ENCODE results near the gene ARHGAP19.

Gene ARHGAP19

DNA sequence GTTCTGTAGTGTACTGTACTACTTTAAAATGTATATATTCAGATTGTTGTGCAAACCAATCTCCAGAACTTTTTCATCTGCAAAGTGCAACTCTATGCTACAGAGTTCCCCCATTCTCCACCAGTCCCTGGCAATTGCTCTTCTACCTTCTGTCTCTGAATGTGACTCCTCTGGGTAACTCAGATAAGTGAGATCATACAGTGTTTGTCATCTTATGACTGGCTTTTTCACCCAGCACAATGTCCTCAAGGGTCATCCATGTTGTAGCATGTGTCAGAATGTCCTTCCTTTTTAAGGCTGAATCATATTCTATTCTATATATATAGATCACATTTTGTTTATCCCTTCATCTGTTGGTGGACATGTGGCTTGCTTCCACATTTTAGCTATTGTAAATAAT lies 117.5 kb downstream of the ARHGAP19 start:
- no peak overlapping the region for H3K4me2 ChIP-seq
- no peak for TF ChIP-seq Cebpa-rat (IDR thresholded peaks at IDR 0.05)
- H3K27me3 ChIP-seq, result peaks cover 3 to 39% (median 16%) of the 10 kb centered on the region in 11 experiments; a peak in 15 of 22 replicates
- no peak overlapping the region for H3K9ac ChIP-seq
- H3K4me3 ChIP-seq, result no peak overlapping the region
- no peaks in the 10 kb centered on the region for H3K9me3 ChIP-seq (replicated peaks in 1 of 11)
- H3K4me1 ChIP-seq, result peaks cover 10 to 20% (median 15%) of the 10 kb centered on the region in 10 experiments; a peak in 18 of 20 replicates
- H3K36me3 ChIP-seq, result no peaks in the 10 kb centered on the region
- H3K27ac ChIP-seq, result no peak overlapping the region
- H4K20me1 ChIP-seq, result peaks cover 0 to 3% (median 0%) of the 10 kb centered on the region in 11 experiments; a peak in 4 of 22 replicates

DNA sequence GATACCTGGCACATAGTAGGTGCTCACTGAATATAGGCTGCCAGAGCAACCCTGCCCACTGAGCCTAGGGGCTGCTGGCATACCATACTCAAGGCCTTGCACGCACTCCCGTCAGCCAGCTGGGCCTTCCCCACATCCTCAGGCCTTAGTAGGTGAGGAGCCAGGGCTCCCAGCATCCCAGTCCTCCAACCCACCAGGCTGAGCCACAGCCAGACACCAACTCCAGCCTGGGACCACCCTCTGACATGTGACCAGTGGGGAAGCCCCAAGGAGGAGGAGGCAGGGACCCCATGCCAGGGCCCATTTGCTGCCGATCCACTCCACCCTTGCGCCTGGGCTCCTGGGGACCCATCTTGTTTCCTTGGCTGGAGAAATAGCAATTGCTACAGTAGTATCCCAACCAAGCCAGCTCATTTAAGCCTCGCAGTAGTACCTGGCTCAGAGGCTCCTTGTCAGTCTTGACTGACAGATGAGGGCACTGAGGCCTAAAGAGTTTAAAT lies 118.1 kb downstream of the ARHGAP19 start:
- H3K27ac ChIP-seq, result no peak overlapping the region
- no peak for TF ChIP-seq Cebpa-rat (IDR thresholded peaks at IDR 0.05)
- no peak overlapping the region for H3K4me3 ChIP-seq
- H3K4me1 ChIP-seq, result peaks cover 10 to 24% (median 15%) of the 10 kb centered on the region in 10 experiments; a peak in 18 of 20 replicates
- H3K9ac ChIP-seq, result no peak overlapping the region
- no peak overlapping the region for H3K4me2 ChIP-seq
- H4K20me1 ChIP-seq, result peaks cover 0 to 3% (median 0%) of the 10 kb centered on the region in 11 experiments; a peak in 4 of 22 replicates
- peaks cover 1 to 33% (median 10%) of the 10 kb centered on the region in 11 experiments; a peak in 14 of 22 replicates for H3K27me3 ChIP-seq
- H3K9me3 ChIP-seq (replicated peaks in 1 of 11), result no peaks in the 10 kb centered on the region
- H3K36me3 ChIP-seq, result no peaks in the 10 kb centered on the region

DNA sequence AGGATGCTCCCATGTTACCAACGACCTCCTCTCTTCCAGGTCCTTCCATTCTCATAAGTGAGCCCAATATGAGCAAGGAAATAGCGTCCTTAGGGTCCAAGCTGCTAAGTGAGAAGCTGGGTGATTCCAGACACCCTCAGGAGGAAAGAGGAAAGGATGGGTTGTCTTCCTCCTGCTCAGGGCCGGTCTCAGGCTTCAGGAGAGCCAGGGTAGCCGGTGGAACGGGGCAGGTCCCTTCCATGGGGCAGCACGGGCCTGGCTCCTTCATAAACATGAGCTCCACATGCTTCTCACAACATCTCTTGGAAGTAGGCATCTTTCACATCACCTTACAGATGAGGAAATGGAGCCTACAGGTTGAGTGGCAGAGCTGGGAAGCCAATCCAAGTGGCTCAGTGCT lies 119.4 kb downstream of the ARHGAP19 start:
- no peaks in the 10 kb centered on the region for H3K36me3 ChIP-seq
- H4K20me1 ChIP-seq, result peaks cover 0 to 3% (median 0%) of the 10 kb centered on the region in 11 experiments; a peak in 4 of 22 replicates
- peaks cover 10 to 24% (median 15%) of the 10 kb centered on the region in 10 experiments; a peak in 18 of 20 replicates for H3K4me1 ChIP-seq
- H3K9me3 ChIP-seq (replicated peaks in 1 of 11), result no peaks in the 10 kb centered on the region
- H3K9ac ChIP-seq, result no peak overlapping the region
- peaks cover 0 to 20% (median 2%) of the 10 kb centered on the region in 11 experiments; a peak in 7 of 22 replicates for H3K27me3 ChIP-seq
- no peak for TF ChIP-seq Cebpa-rat (IDR thresholded peaks at IDR 0.05)
- no peak overlapping the region for H3K4me2 ChIP-seq
- no peak overlapping the region for H3K27ac ChIP-seq
- H3K4me3 ChIP-seq, result no peak overlapping the region
